IMR-90 (cell line): ENCODE results near the gene PDGFD. TPM values are rescaled to one million over a fixed set of nuclear protein-coding genes. Genes with fewer than 3 reads are reported as not detected.

Source experiments
- ATAC-seq: fragments of 200-7000 bp; cut with Tn5 transposase; 2 replicates; pipeline ENCODE4 v1.9.1; 2020; ENCODE audit warnings: low read depth, mild to moderate bottlenecking, moderate library complexity
- BruUV-seq: library from RNA; stranded (reverse); fragments of 400-500 nt; replicated peaks from 2 replicates; lab custom pipeline; 2021; lab: Mats Ljungman, UMichigan
- CTCF ChIA-PET: fragments of 300-600 bp; formaldehyde crosslinking; extraction: SDS; loops from one replicate; lab custom pipeline; 2021; ENCODE audit warnings: antibody characterized with exemption; lab: Yijun Ruan, JAX
- POLR2A ChIA-PET: fragments of 300-600 bp; sonication (Branson Sonifier 250); formaldehyde crosslinking; loops from one replicate; lab custom pipeline; 2022; ENCODE audit warnings: antibody characterized with exemption; ENCODE audit not compliant: unreplicated experiment; lab: Charles Lee
- DNase-seq: peaks from one replicate; pipeline ENCODE4 v3.0.0; 2013
- H2AFZ ChIP-seq: replicated peaks from 2 replicates; pipeline ENCODE3; 2013; ENCODE audit warnings: low read length, mild to moderate bottlenecking; ENCODE audit not compliant: poor library complexity
- H2AK5ac ChIP-seq: 2 replicates; pipeline ENCODE4 v1.6.1; 2013; ENCODE audit warnings: low read depth, low read length, inconsistent platforms
- H2AK9ac ChIP-seq: replicated peaks from 2 replicates; pipeline ENCODE3; 2013; ENCODE audit warnings: mild to moderate bottlenecking, low read depth, low read length, moderate library complexity; ENCODE audit not compliant: poor library complexity
- H2BK120ac ChIP-seq: 2 replicates; pipeline ENCODE4 v1.6.1; 2013; ENCODE audit warnings: low read depth, low read length, inconsistent platforms
- H2BK15ac ChIP-seq: 3 replicates; pipeline ENCODE4 v1.6.1; 2013; ENCODE audit warnings: low read depth, low read length, inconsistent platforms
- H2BK20ac ChIP-seq: 2 replicates; pipeline ENCODE4 v1.6.1; 2013; ENCODE audit warnings: low read depth, mild to moderate bottlenecking, inconsistent platforms, low read length, moderate library complexity
- H2BK5ac ChIP-seq: 2 replicates; pipeline ENCODE4 v1.6.1; 2013; ENCODE audit warnings: mild to moderate bottlenecking, low read depth, low read length, inconsistent platforms; ENCODE audit not compliant: poor library complexity, severe bottlenecking
- H3K14ac ChIP-seq: replicated peaks from 2 replicates; pipeline ENCODE4 v1.6.1; 2013; ENCODE audit warnings: low read depth, low read length, inconsistent platforms
- H3K18ac ChIP-seq: 2 replicates; pipeline ENCODE4 v1.6.1; 2013; ENCODE audit warnings: low read depth, low read length, control low read depth
- H3K23ac ChIP-seq: 2 replicates; pipeline ENCODE4 v1.6.1; 2013; ENCODE audit warnings: low read depth, low read length, inconsistent platforms
- H3K27ac ChIP-seq: 2 replicates; pipeline ENCODE4 v1.5.1; 2013; ENCODE audit warnings: mild to moderate bottlenecking, control low read depth, low read length; ENCODE audit not compliant: insufficient read depth
- H3K27me3 ChIP-seq: 2 replicates; pipeline ENCODE4 v1.6.1; 2013; ENCODE audit warnings: low read length; ENCODE audit not compliant: control insufficient read depth, insufficient read depth
- H3K36me3 ChIP-seq: 2 replicates; pipeline ENCODE4 v1.6.1; 2013; ENCODE audit warnings: low read length, mixed read lengths; ENCODE audit not compliant: control insufficient read depth, insufficient read depth
- H3K4ac ChIP-seq: 2 replicates; pipeline ENCODE4 v1.6.1; 2013; ENCODE audit warnings: low read depth, low read length, inconsistent platforms
- H3K4me1 ChIP-seq: 2 replicates; pipeline ENCODE4 v1.6.1; 2013; ENCODE audit warnings: low read length, mixed read lengths; ENCODE audit not compliant: control insufficient read depth, insufficient read depth
- H3K4me2 ChIP-seq: 2 replicates; pipeline ENCODE4 v1.6.1; 2013; ENCODE audit warnings: low read depth, mild to moderate bottlenecking, control low read depth, low read length, moderate library complexity
- H3K4me3 ChIP-seq: 2 replicates; pipeline ENCODE4 v1.5.1; 2013; ENCODE audit warnings: low read depth, mild to moderate bottlenecking, control low read depth, low read length, moderate library complexity; ENCODE audit not compliant: insufficient read depth
- H3K56ac ChIP-seq: 2 replicates; pipeline ENCODE4 v1.6.1; 2013; ENCODE audit warnings: low read length, inconsistent platforms; ENCODE audit not compliant: insufficient read depth; ENCODE audit errors: extremely low read depth
- H3K79me1 ChIP-seq, 2 experiments: 2 replicates each; pipeline ENCODE4 v1.6.1; 2013; ENCODE audit warnings: low read length in 2 of 2, inconsistent platforms in 1 of 2, low read depth in 1 of 2
- H3K9ac ChIP-seq: 2 replicates; pipeline ENCODE4 v1.6.1; 2013; ENCODE audit warnings: low read depth, low read length, control low read depth
- H3K9me1 ChIP-seq: 2 replicates; pipeline ENCODE4 v1.6.1; 2013; ENCODE audit warnings: low read length, inconsistent platforms; ENCODE audit not compliant: insufficient read depth
- H3K9me3 ChIP-seq: 2 replicates; pipeline ENCODE4 v1.6.1; 2013; ENCODE audit warnings: low read length; ENCODE audit not compliant: control insufficient read depth, insufficient read depth
- H4K20me1 ChIP-seq: 2 replicates; pipeline ENCODE4 v1.6.1; 2013; ENCODE audit warnings: low read length, inconsistent platforms; ENCODE audit not compliant: insufficient read depth
- H4K5ac ChIP-seq: 2 replicates; pipeline ENCODE4 v1.6.1; 2013; ENCODE audit warnings: mild to moderate bottlenecking, low read depth, low read length, control low read depth
- H4K8ac ChIP-seq, 2 experiments: 2 replicates each; pipeline ENCODE4 v1.6.1; 2013; ENCODE audit warnings: low read depth in 2 of 2, low read length in 2 of 2, control low read depth in 1 of 2, inconsistent platforms in 1 of 2
- H4K91ac ChIP-seq: 2 replicates; pipeline ENCODE4 v1.6.1; 2013; ENCODE audit warnings: low read depth, low read length, inconsistent platforms; ENCODE audit not compliant: insufficient read depth
- FOS ChIP-seq: fragments of 150-350 bp; IDR thresholded peaks from 2 replicates; pipeline ENCODE4 v1.6.1; 2016; ENCODE audit warnings: low read depth, low read length
- WGBS, 2 experiments: methylation state at CpG; one replicate each; pipeline versions ENCODE4 v1.1.5 to v1.1.7; 2013; ENCODE audit warnings: missing lambda C conversion rate in 2 of 2; ENCODE audit not compliant: insufficient read length in 1 of 2; ENCODE audit errors: extremely low coverage in 2 of 2; 5-methylcytosine and 5-hydroxymethylcytosine counted together
- dilution Hi-C: fragments of 300-500 bp; cut with HindIII; formaldehyde crosslinking; loops from one replicate; pipeline ENCODE4 v1.14.3; 2018; ENCODE audit warnings: low sequenced_read_pairs; ENCODE audit not compliant: unreplicated experiment
- in situ Hi-C: fragments of 300-500 bp; cut with MboI; formaldehyde crosslinking; loops from 3 replicates; pipeline ENCODE4 v1.14.3; 2019; ENCODE audit warnings: low sequenced_read_pairs, inconsistent platforms, mixed read lengths
- intact Hi-C: fragments of 100-400 bp; cut with micrococcal nuclease; formaldehyde crosslinking; loops from 2 replicates; pipeline ENCODE4 v1.10.0; 2022
- polyA plus RNA-seq, 3 experiments: library from polyadenylated mRNA; depleted of rRNA; stranded (reverse); fragments of >200 nt; gene quantifications; 2 replicates each; pipeline ENCODE4 v1.2.3, GENCODE V29; 2012; ENCODE audit warnings: low replicate concordance in 1 of 3
- total RNA-seq: library from RNA; depleted of rRNA; stranded (reverse); fragments of >200 nt; gene quantifications from 2 replicates; pipeline ENCODE4 v1.2.3, GENCODE V29; 2012

PDGFD gene
- total and polyA plus RNA-seq, 2 of the 4 experiments (the other 2 are of a cell fraction) = 2.1 to 3.0 TPM

GRCh38 chr11:104134745-104135144 lies 29.2 kb downstream of the PDGFD start:
- H2BK20ac ChIP-seq = peak overlapping the region; percentile 59
- H2BK120ac ChIP-seq = peak overlapping the region; percentile 70; the same call in 1 of the 2 replicates
- no peaks in the 10 kb centered on the region for H3K79me1 ChIP-seq
- H3K9ac ChIP-seq = no peak overlapping the region
- peak overlapping the region; percentile 18; the same call in 1 of the 2 replicates for H4K5ac ChIP-seq
- H3K9me1 ChIP-seq = peaks cover 2% of the 10 kb centered on the region; the same call in 1 of the 2 replicates
- H3K18ac ChIP-seq = peak overlapping the region; percentile 38; the same call in 1 of the 2 replicates
- BruUV-seq = no TSS peak
- no peak overlapping the region for H2BK5ac ChIP-seq
- WGBS, 2 experiments = no CpG with 5 or more reads among the region's 1 CpG
- H3K27me3 ChIP-seq = no peaks in the 10 kb centered on the region
- CTCF ChIA-PET = interaction anchor here (0.5 to 0.6 kb wide), 2 partner anchors 166 to 174 kb away, joined by 3 read pairs; no protein-coding TSS in a partner anchor
- no peaks in the 10 kb centered on the region for H4K20me1 ChIP-seq
- H4K8ac ChIP-seq = peak overlapping the region; percentile 41 to 47; a peak in 2 of 4 replicates
- H3K23ac ChIP-seq = no peak overlapping the region; the same call in 1 of the 2 replicates
- H2AFZ ChIP-seq = peak overlapping the region; percentile 74
- H2AK9ac ChIP-seq = no peak overlapping the region
- TF ChIP-seq FOS = no peak
- H3K27ac ChIP-seq = no peak overlapping the region
- H3K9me3 ChIP-seq = no peaks in the 10 kb centered on the region
- in situ Hi-C loops (no loop called here), dilution Hi-C loops (no loop called here), intact Hi-C loops (no loop called here)
- POLR2A ChIA-PET = no interaction called here
- ATAC-seq (peak; percentile 86), DNase-seq (peak; percentile 57)
- no peak overlapping the region for H3K56ac ChIP-seq
- peaks cover 3% of the 10 kb centered on the region; the same call in 1 of the 2 replicates for H3K4me1 ChIP-seq
- H4K91ac ChIP-seq = no peak overlapping the region
- peak overlapping the region; percentile 65 for H3K14ac ChIP-seq
- no peaks in the 10 kb centered on the region for H3K36me3 ChIP-seq
- peak overlapping the region; percentile 41 for H3K4ac ChIP-seq
- H3K4me3 ChIP-seq = no peak overlapping the region
- H2AK5ac ChIP-seq = peak overlapping the region; percentile 35; the same call in 1 of the 2 replicates
- peak overlapping the region; percentile 11; the same call in 1 of the 3 replicates for H2BK15ac ChIP-seq
- no peak overlapping the region for H3K4me2 ChIP-seq
